SK-N-MC (cell line): ENCODE measurements around the gene TCIRG1.

Experiments used
- DNase-seq: peaks from one replicate; pipeline ENCODE4 v3.0.0-alpha.2; 2011; ENCODE audit warnings: low read depth, low spot score
- H3K27ac ChIP-seq: fragments of 200-600 bp; sonication (generic); 2 replicates; pipeline ENCODE4 v1.5.1; 2016; ENCODE audit warnings: mixed run types
- H3K36me3 ChIP-seq: fragments of 200-600 bp; sonication (generic); 2 replicates; pipeline ENCODE4 v1.6.1; 2017; ENCODE audit warnings: antibody characterized with exemption, low read length, mixed read lengths; ENCODE audit not compliant: insufficient read depth
- H3K4me3 ChIP-seq: fragments of 200-600 bp; sonication (generic); 2 replicates; pipeline ENCODE4 v1.5.1; 2016
- H3K9ac ChIP-seq: fragments of 200-600 bp; sonication (generic); 2 replicates; pipeline ENCODE4 v1.8.0; 2017; ENCODE audit warnings: mixed run types, mixed read lengths; ENCODE audit not compliant: insufficient read length
- H3K9me3 ChIP-seq: fragments of 200-600 bp; sonication (generic); 2 replicates; pipeline ENCODE4 v1.6.1; 2017; ENCODE audit warnings: low read depth, mild to moderate bottlenecking, antibody characterized with exemption, low read length, moderate library complexity, mixed read lengths
- EZH2 ChIP-seq: fragments of 200-600 bp; sonication (generic); IDR thresholded peaks from one replicate; pipeline ENCODE4 v1.6.1; 2017; ENCODE audit warnings: antibody characterized with exemption
- FOXP2 ChIP-seq: optimal IDR thresholded peaks from 2 replicates; pipeline ENCODE3; 2011; ENCODE audit warnings: mild to moderate bottlenecking, moderate library complexity; ENCODE audit not compliant: insufficient read depth; ENCODE audit errors: extremely low read length, control extremely low read depth
- POLR2AphosphoS5 ChIP-seq: IDR thresholded peaks from 2 replicates; pipeline ENCODE4 v1.6.1; 2012; ENCODE audit warnings: mild to moderate bottlenecking, low read depth, low read length, borderline replicate concordance

TCIRG1 gene

GRCh38 chr11:68051191-68052136 lies 12.6 kb downstream of the TCIRG1 start:
- Histone ChIP-seq H3K36me3 (no peaks in the 10 kb centered on the region), H3K27ac (no peak overlapping the region), H3K9me3 (no peaks in the 10 kb centered on the region), H3K9ac (no peak overlapping the region), H3K4me3 (no peak overlapping the region)
- no peak for DNase-seq
- TF ChIP-seq EZH2 (no peak), FOXP2 (no peak), POLR2AphosphoS5 (no peak)

GRCh38 chr11:68052137-68052873 lies 13.5 kb downstream of the TCIRG1 start:
- TF ChIP-seq EZH2, result no peak
- TF ChIP-seq POLR2AphosphoS5, result no peak
- TF ChIP-seq FOXP2, result no peak
- no peak for DNase-seq
- Histone ChIP-seq H3K36me3 (no peaks in the 10 kb centered on the region), H3K4me3 (no peak overlapping the region), H3K9me3 (no peaks in the 10 kb centered on the region), H3K9ac (no peak overlapping the region), H3K27ac (no peak overlapping the region)

GRCh38 chr11:68053117-68053516 lies 14.3 kb downstream of the TCIRG1 start:
- no peak overlapping the region for H3K4me3 ChIP-seq
- TF ChIP-seq FOXP2 (no peak), POLR2AphosphoS5 (no peak), EZH2 (no peak)
- H3K9ac ChIP-seq, result no peak overlapping the region
- no peaks in the 10 kb centered on the region for H3K9me3 ChIP-seq
- no peaks in the 10 kb centered on the region for H3K36me3 ChIP-seq
- no peak for DNase-seq
- no peak overlapping the region for H3K27ac ChIP-seq

- no peaks in the 10 kb centered on the region for H3K36me3 ChIP-seq
- no peaks in the 10 kb centered on the region for H3K9me3 ChIP-seq
- TF ChIP-seq EZH2, result no peak
- no peak for TF ChIP-seq POLR2AphosphoS5
- no peak for TF ChIP-seq FOXP2
- H3K9ac ChIP-seq, result no peak overlapping the region
- no peak overlapping the region for H3K27ac ChIP-seq
- H3K4me3 ChIP-seq, result no peak overlapping the region
- no peak for DNase-seq
These were observed 15.4 kb downstream of the TCIRG1 start for GRCh38 chr11:68053981-68054812.

GRCh38 chr11:68056317-68057285 lies 17.8 kb downstream of the TCIRG1 start:
- H3K9me3 ChIP-seq, result no peaks in the 10 kb centered on the region
- no peak overlapping the region for H3K27ac ChIP-seq
- H3K4me3 ChIP-seq, result no peak overlapping the region
- H3K9ac ChIP-seq, result no peak overlapping the region
- no peak for TF ChIP-seq POLR2AphosphoS5
- TF ChIP-seq EZH2, result no peak
- no peak for TF ChIP-seq FOXP2
- no peak for DNase-seq
- peaks cover 4% of the 10 kb centered on the region; the same call in 1 of the 2 replicates for H3K36me3 ChIP-seq

GRCh38 chr11:68057807-68058206 lies 19.0 kb downstream of the TCIRG1 start:
- Histone ChIP-seq H3K9ac (no peak overlapping the region), H3K9me3 (no peaks in the 10 kb centered on the region), H3K4me3 (no peak overlapping the region), H3K36me3 (peaks cover 9% of the 10 kb centered on the region; the same call in 1 of the 2 replicates), H3K27ac (no peak overlapping the region)
- TF ChIP-seq FOXP2 (no peak), POLR2AphosphoS5 (no peak), EZH2 (no peak)
- DNase-seq, result no peak

- no peak for DNase-seq
- TF ChIP-seq FOXP2 (no peak), POLR2AphosphoS5 (no peak), EZH2 (no peak)
- Histone ChIP-seq H3K27ac (no peak overlapping the region), H3K9me3 (no peaks in the 10 kb centered on the region), H3K36me3 (peaks cover 9% of the 10 kb centered on the region; the same call in 1 of the 2 replicates), H3K9ac (no peak overlapping the region), H3K4me3 (no peak overlapping the region)
These were observed 22.7 kb downstream of the TCIRG1 start for GRCh38 chr11:68061508-68061907.
